ENCODE results near the gene GH1.
"Not testable (repeated sequence)": the region's sequence is repeated elsewhere in the genome, so short reads cannot be mapped to it uniquely, and the experiment has no call there.

Gene GH1

DNA sequence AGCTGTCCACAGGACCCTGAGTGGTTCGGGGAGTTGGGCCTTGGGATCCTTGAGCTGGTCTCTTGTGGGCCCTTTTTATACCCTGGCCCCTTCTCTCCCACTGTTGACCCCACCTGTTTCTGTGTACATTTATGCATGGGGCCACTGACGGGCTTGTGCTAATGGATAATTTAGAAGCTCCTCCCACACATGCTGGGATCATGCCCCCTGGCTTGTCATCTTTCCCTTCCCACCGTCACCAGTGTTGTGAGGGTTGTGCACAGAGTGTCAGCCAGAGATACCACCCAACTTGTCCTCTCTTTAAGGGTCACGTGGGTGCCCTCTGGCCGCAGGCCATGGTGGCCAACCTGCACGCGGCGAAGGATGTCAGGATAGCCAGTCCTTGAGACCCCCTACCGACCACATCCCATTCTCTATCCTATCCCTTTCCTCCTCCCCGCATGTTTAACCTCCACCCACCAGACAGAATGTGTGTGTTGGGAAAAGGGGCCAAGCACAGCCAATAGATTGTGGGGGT is at the start of gene GH1:
Gene GH1 (minus strand): TSS at position 51 of the 517 bp plus-strand sequence. CDS start 63 bp downstream, outside the sequence.
- not testable (repeated sequence) for DNase-seq (ENCODE audit: low spot score)

DNA sequence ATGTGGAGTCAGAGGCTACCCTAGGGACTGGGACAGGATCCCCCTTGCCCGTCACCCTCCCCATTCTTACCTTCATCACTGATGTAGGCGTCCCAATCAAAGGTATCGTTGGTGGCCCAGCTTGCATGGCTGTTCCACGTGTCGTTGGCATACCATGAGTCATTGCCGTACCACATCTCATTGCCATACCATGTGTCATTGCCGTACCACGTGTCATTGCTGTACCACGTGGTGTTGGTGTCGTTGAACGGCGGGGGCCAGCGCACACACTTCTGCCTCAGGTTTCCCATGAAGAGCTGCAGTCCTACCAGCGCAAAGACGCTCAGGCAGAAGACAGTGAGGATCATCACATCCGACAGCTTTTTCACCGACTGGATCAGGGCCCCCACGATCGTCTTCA is 49.3 kb upstream of the GH1 start:
- DNase-seq (ENCODE audit: low spot score): no peak

DNA sequence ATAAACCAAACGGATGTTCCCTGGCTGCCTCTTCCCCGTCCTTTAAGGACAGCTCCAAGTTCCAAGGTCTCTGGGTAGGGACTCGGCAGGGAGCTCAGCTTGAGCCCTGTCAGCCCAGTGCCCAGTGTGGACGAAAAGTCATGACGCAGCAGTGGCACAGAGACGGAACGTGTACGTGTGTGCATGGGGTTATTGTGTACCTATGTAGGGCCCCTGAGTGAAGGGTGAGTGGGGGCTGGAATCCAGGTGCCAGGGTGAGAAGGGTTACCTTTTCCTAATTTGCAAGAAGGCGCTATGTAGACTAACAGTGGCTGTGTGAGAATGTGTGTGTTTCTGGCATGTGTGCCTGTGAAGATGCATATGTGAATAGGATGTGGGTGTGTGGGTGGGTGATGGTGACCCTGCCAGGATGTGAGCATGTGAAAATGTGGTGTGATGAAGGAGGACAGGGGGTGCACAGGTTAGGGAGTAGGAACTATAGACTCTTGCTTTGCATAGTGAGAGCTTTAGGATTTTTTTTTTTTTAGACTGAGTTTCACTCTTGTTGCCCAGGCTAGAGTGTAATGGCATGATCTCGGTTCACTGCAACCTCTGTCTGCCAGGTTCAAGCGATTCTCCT is 48.1 kb upstream of the GH1 start:
- TF ChIP-seq, protein P1, sequence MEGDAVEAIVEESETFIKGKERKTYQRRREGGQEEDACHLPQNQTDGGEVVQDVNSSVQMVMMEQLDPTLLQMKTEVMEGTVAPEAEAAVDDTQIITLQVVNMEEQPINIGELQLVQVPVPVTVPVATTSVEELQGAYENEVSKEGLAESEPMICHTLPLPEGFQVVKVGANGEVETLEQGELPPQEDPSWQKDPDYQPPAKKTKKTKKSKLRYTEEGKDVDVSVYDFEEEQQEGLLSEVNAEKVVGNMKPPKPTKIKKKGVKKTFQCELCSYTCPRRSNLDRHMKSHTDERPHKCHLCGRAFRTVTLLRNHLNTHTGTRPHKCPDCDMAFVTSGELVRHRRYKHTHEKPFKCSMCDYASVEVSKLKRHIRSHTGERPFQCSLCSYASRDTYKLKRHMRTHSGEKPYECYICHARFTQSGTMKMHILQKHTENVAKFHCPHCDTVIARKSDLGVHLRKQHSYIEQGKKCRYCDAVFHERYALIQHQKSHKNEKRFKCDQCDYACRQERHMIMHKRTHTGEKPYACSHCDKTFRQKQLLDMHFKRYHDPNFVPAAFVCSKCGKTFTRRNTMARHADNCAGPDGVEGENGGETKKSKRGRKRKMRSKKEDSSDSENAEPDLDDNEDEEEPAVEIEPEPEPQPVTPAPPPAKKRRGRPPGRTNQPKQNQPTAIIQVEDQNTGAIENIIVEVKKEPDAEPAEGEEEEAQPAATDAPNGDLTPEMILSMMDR (IDR thresholded peaks at IDR 0.05; ENCODE audit: extremely low read depth, missing control alignments): no peak
- peak; percentile 58 for DNase-seq (ENCODE audit: low spot score)

More for the DNA sequence above, 49.3 kb upstream of the GH1 start:
- TF ChIP-seq, protein P1 (IDR thresholded peaks at IDR 0.05; ENCODE audit: extremely low read depth, missing control alignments): no peak

DNA sequence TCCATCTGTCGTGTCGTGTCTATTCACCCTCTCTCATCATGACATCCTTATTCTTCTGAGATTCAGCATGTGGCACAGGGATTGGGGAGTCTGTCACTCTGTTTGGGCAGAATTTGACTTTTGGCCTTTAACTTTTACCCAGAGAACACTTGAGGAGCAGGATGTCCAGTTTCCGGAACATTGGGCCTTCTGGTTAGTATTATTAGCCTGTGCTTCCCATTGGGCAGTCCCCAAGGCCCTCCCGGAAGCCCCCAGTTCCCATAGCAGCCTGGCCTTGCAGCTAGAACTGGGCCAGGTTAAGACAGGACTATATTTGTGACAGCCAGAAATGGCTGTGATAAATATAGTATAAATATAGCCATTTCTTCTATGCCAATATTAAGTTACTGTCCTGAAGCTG is 44.5 kb upstream of the GH1 start:
- DNase-seq (ENCODE audit: low spot score): no peak
- TF ChIP-seq, protein P1 (IDR thresholded peaks at IDR 0.05; ENCODE audit: extremely low read depth, missing control alignments): no peak

DNA sequence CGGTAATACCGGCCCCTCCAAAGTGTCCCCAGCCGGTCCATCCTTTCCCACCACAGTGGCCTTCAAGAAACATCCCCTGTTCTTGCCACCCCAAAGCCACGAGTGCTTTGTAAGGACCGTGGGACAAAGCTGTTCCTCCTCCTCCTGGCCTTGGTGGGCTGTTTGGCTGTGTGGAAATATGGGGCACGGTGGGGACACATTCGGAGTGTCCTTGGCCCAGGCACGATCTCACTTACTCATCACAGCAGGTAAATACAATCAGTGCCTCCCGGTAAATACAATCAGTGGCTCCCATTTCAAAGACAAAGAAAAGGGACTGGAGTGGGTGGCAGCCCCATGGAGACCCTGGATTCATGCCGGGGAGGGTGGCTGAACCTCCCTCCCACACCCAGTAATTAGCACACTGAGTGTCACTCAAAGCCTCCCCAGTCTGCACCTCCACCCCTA is 43.7 kb upstream of the GH1 start:
- TF ChIP-seq, protein P1 (IDR thresholded peaks at IDR 0.05; ENCODE audit: extremely low read depth, missing control alignments): no peak
- DNase-seq (ENCODE audit: low spot score): no peak

DNA sequence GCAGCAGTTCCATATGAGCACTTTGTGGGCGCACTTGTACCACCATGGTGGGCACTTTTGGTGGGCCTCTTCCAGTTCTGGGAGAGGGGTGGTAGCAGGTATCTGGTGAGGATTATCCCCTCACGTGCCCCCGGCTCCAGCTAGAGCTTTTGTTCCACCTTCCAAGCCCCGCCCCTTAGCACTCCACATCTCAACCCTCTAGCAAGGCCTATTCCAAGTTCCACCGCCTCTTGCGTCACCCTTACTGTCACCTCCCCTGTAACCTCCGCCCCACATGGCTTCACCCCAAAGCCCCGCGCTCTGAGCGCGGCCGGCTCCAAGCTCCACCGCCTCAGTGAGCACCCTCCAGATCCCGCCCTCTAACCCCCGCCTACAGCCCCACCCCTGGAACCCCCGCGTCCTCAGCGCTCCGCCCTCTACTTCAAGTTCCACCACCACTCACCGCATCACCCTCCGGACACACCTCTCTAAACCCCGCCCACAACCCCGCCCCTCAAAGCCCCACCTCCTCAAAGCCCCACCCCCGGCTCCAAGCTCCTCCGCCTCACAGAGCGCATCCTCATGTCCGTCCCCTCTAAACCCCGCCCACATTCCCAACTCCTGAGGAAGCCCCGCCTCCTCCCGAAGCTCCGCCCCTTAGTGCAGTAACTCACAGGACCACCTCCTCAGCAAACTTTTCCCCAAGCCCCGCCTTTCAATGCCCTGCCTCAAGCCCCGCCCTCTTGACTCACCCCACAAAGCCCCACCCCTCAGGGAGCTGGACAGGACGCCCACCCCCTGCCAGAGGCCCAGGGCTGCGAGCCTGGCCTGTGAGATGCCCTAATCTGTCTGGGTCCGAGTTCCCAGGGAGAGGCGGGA is 42.9 kb upstream of the GH1 start:
- DNase-seq (ENCODE audit: low spot score): peak; percentile 67
- TF ChIP-seq, protein P1 (IDR thresholded peaks at IDR 0.05; ENCODE audit: extremely low read depth, missing control alignments): no peak

DNA sequence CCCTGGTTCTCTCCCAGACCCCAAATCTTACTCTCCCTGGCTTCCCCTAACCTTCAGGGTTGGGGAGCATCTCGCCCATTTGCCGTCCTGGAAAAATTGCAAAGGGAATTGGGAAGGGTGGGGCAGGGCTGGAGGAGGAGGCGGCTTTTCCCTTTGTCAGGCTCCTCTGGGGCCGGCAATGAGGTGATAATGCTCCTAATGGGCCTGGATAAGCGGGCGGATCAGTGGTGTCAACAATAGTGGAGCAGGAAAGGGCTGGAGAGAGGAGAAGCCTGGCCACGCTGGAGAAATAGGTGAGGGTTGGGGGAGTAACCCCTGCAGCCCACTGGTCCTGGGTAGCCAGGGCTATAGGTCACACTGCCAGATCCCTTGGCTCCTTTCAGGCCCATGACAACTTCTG is 41.8 kb upstream of the GH1 start:
- DNase-seq (ENCODE audit: low spot score): no peak
- TF ChIP-seq, protein P1 (IDR thresholded peaks at IDR 0.05; ENCODE audit: extremely low read depth, missing control alignments): no peak
